ENCODE measurements around the gene GGT1. TPM values are rescaled to one million over a fixed set of nuclear protein-coding genes. Genes with fewer than 3 reads are reported as not detected.
"Not testable (repeated sequence)": the region's sequence is repeated elsewhere in the genome, so short reads cannot be mapped to it uniquely, and the experiment has no call there.

The GGT1 gene
- 0.52 TPM for total RNA-seq

GRCh38 chr22:24602847-24603769 lies at the start of gene GGT1:
Gene GGT1 (plus strand): TSS chr22:24603193. CDS start chr22:24611082, 7,889 bp downstream.
- not testable (repeated sequence) for H3K9me3 ChIP-seq (ENCODE audit: control insufficient read depth in 3 of 3, low read length in 3 of 3); H3K4me3 ChIP-seq (ENCODE audit: low read length in 3 of 3); H3K4me1 ChIP-seq (ENCODE audit: control insufficient read depth in 3 of 3, insufficient read depth in 3 of 3, low read length in 3 of 3); H3K9ac ChIP-seq (ENCODE audit: low read depth in 1 of 3, low read length in 3 of 3); H3K27ac ChIP-seq (ENCODE audit: low read depth, low read length); H3K27me3 ChIP-seq (ENCODE audit: control insufficient read depth in 3 of 3, insufficient read depth in 3 of 3, low read length in 3 of 3); H3K36me3 ChIP-seq (ENCODE audit: control insufficient read depth in 3 of 3, insufficient read depth in 3 of 3, low read length in 3 of 3)

GRCh38 chr22:24553597-24554312 lies 49.2 kb upstream of the GGT1 start:
- Histone ChIP-seq H3K27me3 (ENCODE audit: control insufficient read depth in 3 of 3, insufficient read depth in 3 of 3, low read length in 3 of 3) (no peaks in the 10 kb centered on the region), H3K9ac (ENCODE audit: low read depth in 1 of 3, low read length in 3 of 3) (peak overlapping the region; percentile 98 to 99 (median 99)), H3K9me3 (ENCODE audit: control insufficient read depth in 3 of 3, low read length in 3 of 3) (no peaks in the 10 kb centered on the region), H3K4me3 (ENCODE audit: low read length in 3 of 3) (peak overlapping the region; percentile 90 to 98 (median 94)), H3K4me1 (ENCODE audit: control insufficient read depth in 3 of 3, insufficient read depth in 3 of 3, low read length in 3 of 3) (peaks cover 52 to 79% (median 63%) of the 10 kb centered on the region in 3 donors), H3K36me3 (ENCODE audit: control insufficient read depth in 3 of 3, insufficient read depth in 3 of 3, low read length in 3 of 3) (peaks cover 14 to 22% (median 15%) of the 10 kb centered on the region in 3 donors), H3K27ac (ENCODE audit: low read depth, low read length) (peak overlapping the region; percentile 99)

GRCh38 chr22:24554313-24555164 lies 48.5 kb upstream of the GGT1 start, which contains the start of gene GUCD1:
Gene GUCD1 (minus strand): TSS chr22:24555138. CDS start chr22:24554991, 147 bp downstream.
- Histone ChIP-seq H3K9ac (ENCODE audit: low read depth in 1 of 3, low read length in 3 of 3) (peak within 1 kb of the TSS; percentile 98 to 99 (median 99)), H3K9me3 (ENCODE audit: control insufficient read depth in 3 of 3, low read length in 3 of 3) (no peaks in the 10 kb centered on the region), H3K4me1 (ENCODE audit: control insufficient read depth in 3 of 3, insufficient read depth in 3 of 3, low read length in 3 of 3) (peaks cover 59 to 83% (median 68%) of the 10 kb centered on the region in 3 donors), H3K27ac (ENCODE audit: low read depth, low read length) (peak within 1 kb of the TSS; percentile 99), H3K27me3 (ENCODE audit: control insufficient read depth in 3 of 3, insufficient read depth in 3 of 3, low read length in 3 of 3) (no peaks in the 10 kb centered on the region), H3K4me3 (ENCODE audit: low read length in 3 of 3) (peak within 1 kb of the TSS; percentile 98 to 99 (median 99)), H3K36me3 (ENCODE audit: control insufficient read depth in 3 of 3, insufficient read depth in 3 of 3, low read length in 3 of 3) (peaks cover 11 to 24% (median 12%) of the 10 kb centered on the region in 3 donors)

- Histone ChIP-seq H3K4me1 (ENCODE audit: control insufficient read depth in 3 of 3, insufficient read depth in 3 of 3, low read length in 3 of 3) (peaks cover 57 to 77% (median 63%) of the 10 kb centered on the region in 3 donors), H3K4me3 (ENCODE audit: low read length in 3 of 3) (peak within 1 kb of the TSS; percentile 98 to 99 (median 99)), H3K27ac (ENCODE audit: low read depth, low read length) (peak within 1 kb of the TSS; percentile 99)
Measured at GRCh38 chr22:24555165-24556039, 47.6 kb upstream of the GGT1 start, which contains the start of gene SNRPD3. Gene SNRPD3 (plus strand): TSS chr22:24555999. CDS start chr22:24557675, 1,676 bp downstream.

GRCh38 chr22:24559471-24559870 lies 43.5 kb upstream of the GGT1 start:
- H3K36me3 ChIP-seq (ENCODE audit: control insufficient read depth in 3 of 3, insufficient read depth in 3 of 3, low read length in 3 of 3) = peaks cover 7 to 35% (median 20%) of the 10 kb centered on the region in 3 donors
- H3K27me3 ChIP-seq (ENCODE audit: control insufficient read depth in 3 of 3, insufficient read depth in 3 of 3, low read length in 3 of 3) = no peaks in the 10 kb centered on the region
- peak overlapping the region in 1 of 3 donors; percentile 4 for H3K4me3 ChIP-seq (ENCODE audit: low read length in 3 of 3)
- peak overlapping the region in 1 of 3 donors; percentile 24 for H3K9ac ChIP-seq (ENCODE audit: low read depth in 1 of 3, low read length in 3 of 3)
- H3K4me1 ChIP-seq (ENCODE audit: control insufficient read depth in 3 of 3, insufficient read depth in 3 of 3, low read length in 3 of 3) = peaks cover 45 to 64% (median 50%) of the 10 kb centered on the region in 3 donors
- peak overlapping the region; percentile 36 for H3K27ac ChIP-seq (ENCODE audit: low read depth, low read length)
- no peaks in the 10 kb centered on the region for H3K9me3 ChIP-seq (ENCODE audit: control insufficient read depth in 3 of 3, low read length in 3 of 3)

More at GRCh38 chr22:24555165-24556039, 47.6 kb upstream of the GGT1 start, which contains the start of gene SNRPD3:
- H3K9me3 ChIP-seq (ENCODE audit: control insufficient read depth in 3 of 3, low read length in 3 of 3) = no peaks in the 10 kb centered on the region
- H3K9ac ChIP-seq (ENCODE audit: low read depth in 1 of 3, low read length in 3 of 3) = peak within 1 kb of the TSS; percentile 98 to 99 (median 99)
- H3K36me3 ChIP-seq (ENCODE audit: control insufficient read depth in 3 of 3, insufficient read depth in 3 of 3, low read length in 3 of 3) = peaks cover 7 to 26% (median 13%) of the 10 kb centered on the region in 3 donors
- H3K27me3 ChIP-seq (ENCODE audit: control insufficient read depth in 3 of 3, insufficient read depth in 3 of 3, low read length in 3 of 3) = no peaks in the 10 kb centered on the region

GRCh38 chr22:24563246-24563645 lies 39.7 kb upstream of the GGT1 start:
- Histone ChIP-seq H3K4me1 (ENCODE audit: control insufficient read depth in 3 of 3, insufficient read depth in 3 of 3, low read length in 3 of 3) (peaks cover 53 to 73% (median 65%) of the 10 kb centered on the region in 3 donors), H3K9ac (ENCODE audit: low read depth in 1 of 3, low read length in 3 of 3) (peak overlapping the region in 2 of 3 donors; percentile 28 to 54), H3K9me3 (ENCODE audit: control insufficient read depth in 3 of 3, low read length in 3 of 3) (no peaks in the 10 kb centered on the region), H3K27me3 (ENCODE audit: control insufficient read depth in 3 of 3, insufficient read depth in 3 of 3, low read length in 3 of 3) (no peaks in the 10 kb centered on the region), H3K36me3 (ENCODE audit: control insufficient read depth in 3 of 3, insufficient read depth in 3 of 3, low read length in 3 of 3) (peaks cover 9 to 32% (median 11%) of the 10 kb centered on the region in 3 donors), H3K4me3 (ENCODE audit: low read length in 3 of 3) (no peak overlapping the region), H3K27ac (ENCODE audit: low read depth, low read length) (peak overlapping the region; percentile 91)

GRCh38 chr22:24564376-24565058 lies 38.5 kb upstream of the GGT1 start:
- peaks cover 10 to 28% (median 16%) of the 10 kb centered on the region in 3 donors for H3K36me3 ChIP-seq (ENCODE audit: control insufficient read depth in 3 of 3, insufficient read depth in 3 of 3, low read length in 3 of 3)
- peak overlapping the region; percentile 91 for H3K27ac ChIP-seq (ENCODE audit: low read depth, low read length)
- peak overlapping the region in 2 of 3 donors; percentile 3 to 45 for H3K4me3 ChIP-seq (ENCODE audit: low read length in 3 of 3)
- H3K27me3 ChIP-seq (ENCODE audit: control insufficient read depth in 3 of 3, insufficient read depth in 3 of 3, low read length in 3 of 3) = no peaks in the 10 kb centered on the region
- peaks cover 45 to 61% (median 56%) of the 10 kb centered on the region in 3 donors for H3K4me1 ChIP-seq (ENCODE audit: control insufficient read depth in 3 of 3, insufficient read depth in 3 of 3, low read length in 3 of 3)
- H3K9me3 ChIP-seq (ENCODE audit: control insufficient read depth in 3 of 3, low read length in 3 of 3) = no peaks in the 10 kb centered on the region
- peak overlapping the region; percentile 67 to 70 (median 70) for H3K9ac ChIP-seq (ENCODE audit: low read depth in 1 of 3, low read length in 3 of 3)

- H3K27ac ChIP-seq (ENCODE audit: low read depth, low read length) = no peak overlapping the region
- no peaks in the 10 kb centered on the region for H3K27me3 ChIP-seq (ENCODE audit: control insufficient read depth in 3 of 3, insufficient read depth in 3 of 3, low read length in 3 of 3)
- H3K36me3 ChIP-seq (ENCODE audit: control insufficient read depth in 3 of 3, insufficient read depth in 3 of 3, low read length in 3 of 3) = peaks cover 15 to 31% (median 20%) of the 10 kb centered on the region in 3 donors
- H3K9ac ChIP-seq (ENCODE audit: low read depth in 1 of 3, low read length in 3 of 3) = peak overlapping the region in 1 of 3 donors; percentile 54
- peaks cover 41 to 58% (median 53%) of the 10 kb centered on the region in 3 donors for H3K4me1 ChIP-seq (ENCODE audit: control insufficient read depth in 3 of 3, insufficient read depth in 3 of 3, low read length in 3 of 3)
- H3K4me3 ChIP-seq (ENCODE audit: low read length in 3 of 3) = no peak overlapping the region
- no peaks in the 10 kb centered on the region for H3K9me3 ChIP-seq (ENCODE audit: control insufficient read depth in 3 of 3, low read length in 3 of 3)
Measured at GRCh38 chr22:24565077-24565476, 37.9 kb upstream of the GGT1 start.

Measured in skeletal muscle tissue (tissue), 4 donors.